ENCODE results near the gene PLA2R1. TPM values are rescaled to one million over a fixed set of nuclear protein-coding genes. Genes with fewer than 3 reads are reported as not detected.

Gene PLA2R1
- total RNA-seq, 1 experiment from 2014 or later: 3.4 TPM

DNA sequence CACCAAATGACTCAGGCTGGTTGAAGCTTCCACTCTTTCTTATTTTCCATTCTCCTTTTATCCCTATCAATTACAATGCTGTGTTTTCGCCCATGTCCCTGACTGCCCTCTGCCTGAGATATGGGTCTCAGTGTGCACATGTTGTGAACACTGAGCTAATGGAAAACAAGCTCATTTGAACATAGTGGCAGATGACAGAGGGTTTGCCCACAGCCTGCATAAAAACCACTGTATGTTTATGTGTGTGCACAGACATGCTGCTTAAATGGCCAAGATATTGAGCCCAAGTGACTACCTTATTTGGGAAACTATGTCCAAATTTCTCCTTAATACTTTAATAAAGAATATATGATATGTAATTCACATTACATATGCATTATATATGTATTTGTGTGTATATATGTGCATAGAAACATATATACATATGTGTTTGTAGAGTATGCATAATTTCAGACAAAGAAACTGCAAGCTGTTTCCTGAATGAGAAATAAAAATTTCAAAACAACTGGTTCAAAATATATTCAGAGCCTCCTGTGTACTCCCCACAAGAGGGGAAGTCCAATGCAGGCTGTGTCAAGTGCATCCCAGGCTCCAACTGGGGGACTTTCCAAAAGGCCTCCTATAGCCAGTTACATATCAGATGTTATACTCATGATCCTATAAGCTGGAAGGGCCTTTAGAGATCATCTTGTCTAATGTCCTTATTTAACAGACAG is 171.7 kb downstream of the PLA2R1 start:
- CTCF ChIA-PET: no interaction called here

DNA sequence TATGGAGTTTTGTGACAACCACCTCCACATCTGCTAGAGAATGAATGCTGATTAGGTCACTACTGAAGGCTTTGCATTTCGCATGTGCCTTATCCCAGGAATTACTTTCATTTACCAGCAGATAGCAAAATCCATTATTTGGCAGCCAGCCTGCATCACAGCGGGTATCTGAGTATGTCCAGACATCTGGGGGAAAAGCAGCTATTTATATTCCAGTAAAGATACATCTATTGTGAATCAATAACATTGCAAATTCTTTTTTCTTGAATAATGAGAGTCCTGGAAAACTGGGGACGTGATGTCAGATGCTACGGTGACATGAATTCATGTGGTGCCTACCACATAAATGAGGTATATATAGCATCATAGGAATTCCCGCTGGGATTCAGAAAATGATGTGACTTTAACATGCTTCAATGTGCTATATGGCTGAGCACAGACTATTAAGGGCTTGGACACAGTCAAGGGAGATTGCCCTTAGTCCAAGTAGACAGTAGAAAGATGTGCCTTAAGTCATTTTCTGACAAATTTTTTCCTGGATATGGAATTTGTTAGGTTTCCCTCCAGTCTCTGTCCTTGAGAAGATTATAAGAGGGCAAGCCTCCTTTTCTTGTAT is 180.2 kb downstream of the PLA2R1 start:
- H3K4me2 ChIP-seq (ENCODE audit: low read length): no peak overlapping the region
- POLR2A ChIA-PET (ENCODE audit: unreplicated experiment): no interaction called here
- H4K20me1 ChIP-seq (ENCODE audit: low read length): no peaks in the 10 kb centered on the region

More for the DNA sequence above, 171.7 kb downstream of the PLA2R1 start:
- intact Hi-C loops (cut with micrococcal nuclease): no loop called here
- H3K9ac ChIP-seq (ENCODE audit: low read length): no peak overlapping the region
- H2AFZ ChIP-seq (ENCODE audit: low read length): no peak overlapping the region
- no peaks in the 10 kb centered on the region for H3K36me3 ChIP-seq (ENCODE audit: low read depth, low read length)
- H3K4me2 ChIP-seq (ENCODE audit: low read length): no peak overlapping the region
- BruUV-seq (replicated peaks): no TSS peak
- no peaks in the 10 kb centered on the region for H3K79me2 ChIP-seq (ENCODE audit: low read length)
- H3K4me3 ChIP-seq (ENCODE audit: low read length): no peak overlapping the region
- no peak for DNase-seq
- H3K27me3 ChIP-seq (ENCODE audit: low read length): no peaks in the 10 kb centered on the region
- no peak for TF ChIP-seq EZH2 (IDR thresholded peaks at IDR 0.05; ENCODE audit: low read length, unreplicated experiment)
- TF ChIP-seq, protein P1, sequence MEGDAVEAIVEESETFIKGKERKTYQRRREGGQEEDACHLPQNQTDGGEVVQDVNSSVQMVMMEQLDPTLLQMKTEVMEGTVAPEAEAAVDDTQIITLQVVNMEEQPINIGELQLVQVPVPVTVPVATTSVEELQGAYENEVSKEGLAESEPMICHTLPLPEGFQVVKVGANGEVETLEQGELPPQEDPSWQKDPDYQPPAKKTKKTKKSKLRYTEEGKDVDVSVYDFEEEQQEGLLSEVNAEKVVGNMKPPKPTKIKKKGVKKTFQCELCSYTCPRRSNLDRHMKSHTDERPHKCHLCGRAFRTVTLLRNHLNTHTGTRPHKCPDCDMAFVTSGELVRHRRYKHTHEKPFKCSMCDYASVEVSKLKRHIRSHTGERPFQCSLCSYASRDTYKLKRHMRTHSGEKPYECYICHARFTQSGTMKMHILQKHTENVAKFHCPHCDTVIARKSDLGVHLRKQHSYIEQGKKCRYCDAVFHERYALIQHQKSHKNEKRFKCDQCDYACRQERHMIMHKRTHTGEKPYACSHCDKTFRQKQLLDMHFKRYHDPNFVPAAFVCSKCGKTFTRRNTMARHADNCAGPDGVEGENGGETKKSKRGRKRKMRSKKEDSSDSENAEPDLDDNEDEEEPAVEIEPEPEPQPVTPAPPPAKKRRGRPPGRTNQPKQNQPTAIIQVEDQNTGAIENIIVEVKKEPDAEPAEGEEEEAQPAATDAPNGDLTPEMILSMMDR (conservative IDR thresholded peaks at IDR 0.05; ENCODE audit: low read depth, low read length): no peak
- POLR2A ChIA-PET (ENCODE audit: unreplicated experiment): no interaction called here
- H3K9me3 ChIP-seq (ENCODE audit: low read length): no peaks in the 10 kb centered on the region
- H3F3A ChIP-seq (ENCODE audit: low read length, unreplicated experiment): no peaks in the 10 kb centered on the region
- H3K4me1 ChIP-seq (ENCODE audit: insufficient read depth, low read length): peaks cover 20% of the 10 kb centered on the region
- no peaks in the 10 kb centered on the region for H4K20me1 ChIP-seq (ENCODE audit: low read length)
- ATAC-seq: no peak
- no peak overlapping the region for H3K27ac ChIP-seq (ENCODE audit: low read length)
- H3K9me2 ChIP-seq (replicated peaks; ENCODE audit: low read length): no peaks in the 10 kb centered on the region

More for the DNA sequence above, 180.2 kb downstream of the PLA2R1 start:
- Histone ChIP-seq H3K4me3 (ENCODE audit: low read length) (no peak overlapping the region), H2AFZ (ENCODE audit: low read length) (no peak overlapping the region), H3K36me3 (ENCODE audit: low read depth, low read length) (no peaks in the 10 kb centered on the region), H3K9me2 (replicated peaks; ENCODE audit: low read length) (no peaks in the 10 kb centered on the region), H3K27ac (ENCODE audit: low read length) (no peak overlapping the region), H3K27me3 (ENCODE audit: low read length) (no peaks in the 10 kb centered on the region), H3K79me2 (ENCODE audit: low read length) (no peaks in the 10 kb centered on the region), H3K9me3 (ENCODE audit: low read length) (no peaks in the 10 kb centered on the region), H3K9ac (ENCODE audit: low read length) (no peak overlapping the region), H3F3A (ENCODE audit: low read length, unreplicated experiment) (no peaks in the 10 kb centered on the region), H3K4me1 (ENCODE audit: insufficient read depth, low read length) (peaks cover 8% of the 10 kb centered on the region; the same call in 1 of the 2 replicates)
- ATAC-seq (no peak), DNase-seq (no peak)
- no TSS peak for BruUV-seq (replicated peaks)
- TF ChIP-seq EZH2 (IDR thresholded peaks at IDR 0.05; ENCODE audit: low read length, unreplicated experiment) (no peak), EZH2phosphoT487 (IDR thresholded peaks at IDR 0.05; ENCODE audit: borderline replicate concordance, low read length) (no peak)
- TF ChIP-seq, protein P1 (conservative IDR thresholded peaks at IDR 0.05; ENCODE audit: low read depth, low read length): no peak
- CTCF ChIA-PET: no interaction called here
- intact Hi-C loops (cut with micrococcal nuclease): no loop called here

Other genes with a start within 250 kb of the PLA2R1 start
- not detected in 2 replicates for gene LY75, start 157.9 kb downstream of the PLA2R1 start, total RNA-seq (2014; rRNA removed)
- gene ITGB6, start 137.7 kb upstream of the PLA2R1 start, total RNA-seq (2014; rRNA removed): 7.2 and 7.3 TPM in 2 replicates

All from PC-3 (cell line).